Breast epithelium (tissue), 4 donors: ENCODE results near the gene PEX11G. TPM values are rescaled to one million over a fixed set of nuclear protein-coding genes. Genes with fewer than 3 reads are reported as not detected.

ENCODE experiments used
- DNase-seq, 2 donors: peaks; one replicate each; pipeline ENCODE4 v3.0.0-alpha.2; 2019; ENCODE audit warnings: low spot score in 2 of 2
- H3K27ac ChIP-seq, 2 donors: fragments of 200-600 bp; sonication (generic) in 1 of 2; one replicate each; pipeline ENCODE4 v1.5.1; 2016 to 2019; ENCODE audit warnings: mild to moderate bottlenecking in 1 of 2
- H3K27me3 ChIP-seq, 2 donors: fragments of 200-600 bp; sonication (generic) in 1 of 2; one replicate each; pipeline versions ENCODE4 v1.5.1 to v1.6.0; 2017 to 2019; ENCODE audit warnings: control low read depth in 1 of 2, mild to moderate bottlenecking in 1 of 2
- H3K36me3 ChIP-seq: fragments of 200-600 bp; one replicate; pipeline ENCODE4 v1.5.1; 2019
- H3K4me1 ChIP-seq, 2 donors: fragments of 200-600 bp; sonication (generic); one replicate each; pipeline ENCODE4 v1.5.1; 2016 to 2019; ENCODE audit warnings: control low read depth in 1 of 2
- H3K4me3 ChIP-seq, 3 donors: fragments of 200-600 bp; sonication (generic); 1 replicate in 2 of 3; 2 replicates in 1 of 3; pipeline ENCODE4 v1.5.1; 2016 to 2019; ENCODE audit warnings: mild to moderate bottlenecking in 3 of 3, moderate library complexity in 2 of 3
- H3K9me3 ChIP-seq, 2 donors: fragments of 200-600 bp; sonication (generic) in 1 of 2; one replicate each; pipeline ENCODE4 v1.5.1; 2016 to 2019; ENCODE audit warnings: control low read depth in 1 of 2
- CTCF ChIP-seq, 3 donors: fragments of 450-650 bp; IDR thresholded peaks; one replicate each; pipeline ENCODE4 v1.5.1; 2016 to 2017; ENCODE audit warnings: antibody characterized with exemption in 3 of 3, mild to moderate bottlenecking in 3 of 3, moderate library complexity in 3 of 3
- POLR2A ChIP-seq: fragments of 450-650 bp; IDR thresholded peaks from one replicate; pipeline ENCODE4 v1.6.1; 2016; ENCODE audit warnings: antibody characterized with exemption, mild to moderate bottlenecking, moderate library complexity
- POLR2AphosphoS5 ChIP-seq, 3 donors: sonication (generic); formaldehyde crosslinking; IDR thresholded peaks; one replicate each; pipeline ENCODE4 v1.6.1; 2017; ENCODE audit warnings: antibody characterized with exemption in 3 of 3
- intact Hi-C: fragments of 100-400 bp; cut with DNase I; formaldehyde crosslinking; loops from one replicate; pipeline ENCODE4 v1.15.1; 2023; ENCODE audit warnings: low total_unique reads
- total RNA-seq, 3 donors: library from RNA; depleted of rRNA; stranded (reverse); fragments of >200 nt; gene quantifications; one replicate each; pipeline ENCODE4 v1.1.0, GENCODE V29; 2016

PEX11G gene
- total RNA-seq, 3 donors from 2014 or later: 5.4 to 9.8 (median 7.2) TPM

GRCh38 chr19:7521551-7522071 lies 32.8 kb upstream of the PEX11G start:
- no peaks in the 10 kb centered on the region for H3K9me3 ChIP-seq
- no peak for DNase-seq
- peak overlapping the region; percentile 4 to 71 for H3K27ac ChIP-seq
- intact Hi-C loops: no loop called here
- H3K36me3 ChIP-seq: peaks cover 8% of the 10 kb centered on the region
- H3K4me1 ChIP-seq: peaks cover 7 to 13% of the 10 kb centered on the region in 2 donors
- peak overlapping the region in 2 of 3 donors; percentile 82 to 90 for H3K4me3 ChIP-seq
- H3K27me3 ChIP-seq: no peaks in the 10 kb centered on the region
- TF ChIP-seq CTCF (IDR thresholded peaks at IDR 0.05) (no peak), POLR2AphosphoS5 (IDR thresholded peaks at IDR 0.05) (no peak), POLR2A (no peak)

- H3K27me3 ChIP-seq: no peaks in the 10 kb centered on the region
- H3K9me3 ChIP-seq: no peaks in the 10 kb centered on the region
- peaks cover 8% of the 10 kb centered on the region for H3K36me3 ChIP-seq
- H3K4me1 ChIP-seq: peaks cover 7 to 14% of the 10 kb centered on the region in 2 donors
- H3K4me3 ChIP-seq: no peak overlapping the region
- TF ChIP-seq POLR2AphosphoS5 (IDR thresholded peaks at IDR 0.05): no peak
- TF ChIP-seq POLR2A: no peak
- TF ChIP-seq CTCF (IDR thresholded peaks at IDR 0.05): no peak
- H3K27ac ChIP-seq: peak overlapping the region in 1 of 2 donors; percentile 19
- intact Hi-C loops: no loop called here
- DNase-seq: no peak
These were observed 31.6 kb upstream of the PEX11G start for GRCh38 chr19:7520131-7521051.

- Histone ChIP-seq H3K27me3 (no peaks in the 10 kb centered on the region), H3K9me3 (no peaks in the 10 kb centered on the region), H3K27ac (no peak overlapping the region), H3K4me1 (peaks cover 7 to 14% of the 10 kb centered on the region in 2 donors), H3K36me3 (peaks cover 8% of the 10 kb centered on the region), H3K4me3 (no peak overlapping the region)
- intact Hi-C loops: no loop called here
- TF ChIP-seq CTCF (IDR thresholded peaks at IDR 0.05): no peak
- no peak for TF ChIP-seq POLR2A
- TF ChIP-seq POLR2AphosphoS5 (IDR thresholded peaks at IDR 0.05): no peak
- no peak for DNase-seq
These were observed 30.7 kb upstream of the PEX11G start for GRCh38 chr19:7519361-7520130.

- peak overlapping the region; percentile 64 to 90 (median 75) for H3K4me3 ChIP-seq
- H3K36me3 ChIP-seq: peaks cover 8% of the 10 kb centered on the region
- no peak for TF ChIP-seq POLR2AphosphoS5 (IDR thresholded peaks at IDR 0.05)
- no peak for TF ChIP-seq CTCF (IDR thresholded peaks at IDR 0.05)
- TF ChIP-seq POLR2A: no peak
- H3K27ac ChIP-seq: peak overlapping the region; percentile 82 to 96
- no peak for DNase-seq
- H3K27me3 ChIP-seq: no peaks in the 10 kb centered on the region
- peaks cover 0 to 8% of the 10 kb centered on the region in 2 donors for H3K4me1 ChIP-seq
- H3K9me3 ChIP-seq: no peaks in the 10 kb centered on the region
- intact Hi-C loops: no loop called here
These were observed 28.0 kb upstream of the PEX11G start for GRCh38 chr19:7516878-7517277.
